Fibroblast of mammary gland (primary cell): ENCODE data around the gene CYB5R2.

Experiments
- DNase-seq: peaks from one replicate; pipeline ENCODE4 v3.0.0-alpha.2; 2010; ENCODE audit warnings: low read depth
- H3K4me3 ChIP-seq: 2 replicates; pipeline ENCODE4 v1.5.1; 2011; ENCODE audit warnings: low read depth, mild to moderate bottlenecking, low read length, moderate library complexity; ENCODE audit not compliant: control insufficient read depth
- TF ChIP-seq, protein P1 (sequence below): conservative IDR thresholded peaks from 2 replicates; pipeline ENCODE4 v1.5.1; 2011; ENCODE audit warnings: low read depth, low read length, inconsistent platforms; ENCODE audit not compliant: control insufficient read depth, insufficient read depth

Gene CYB5R2

DNA sequence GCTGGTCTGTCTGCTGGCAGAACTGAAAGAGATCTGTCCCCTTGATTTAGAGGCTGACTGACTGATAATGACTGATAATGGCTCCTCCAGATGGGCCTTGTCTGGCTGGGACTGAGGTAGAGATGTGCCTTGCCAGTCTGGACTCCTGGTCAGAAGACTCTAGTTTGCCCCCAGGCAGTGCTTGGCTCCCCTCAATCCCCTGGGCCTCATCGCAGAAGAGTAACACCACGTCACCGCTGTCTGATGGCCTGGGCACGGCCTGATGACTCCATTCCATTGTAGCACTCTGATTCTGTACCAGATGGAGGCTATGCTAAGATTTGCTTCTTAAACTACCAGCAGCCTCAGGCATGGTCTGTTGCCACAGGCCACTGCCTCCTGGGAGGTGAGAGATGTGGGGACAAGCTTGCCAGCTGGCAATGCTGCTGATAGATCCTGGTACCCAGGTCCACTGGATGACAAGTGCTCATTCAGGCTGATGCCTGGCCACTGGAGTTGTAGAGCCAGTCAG, 19.1 kb downstream of the CYB5R2 start:
- no peak overlapping the region for H3K4me3 ChIP-seq
- no peak for DNase-seq
- TF ChIP-seq, protein P1, sequence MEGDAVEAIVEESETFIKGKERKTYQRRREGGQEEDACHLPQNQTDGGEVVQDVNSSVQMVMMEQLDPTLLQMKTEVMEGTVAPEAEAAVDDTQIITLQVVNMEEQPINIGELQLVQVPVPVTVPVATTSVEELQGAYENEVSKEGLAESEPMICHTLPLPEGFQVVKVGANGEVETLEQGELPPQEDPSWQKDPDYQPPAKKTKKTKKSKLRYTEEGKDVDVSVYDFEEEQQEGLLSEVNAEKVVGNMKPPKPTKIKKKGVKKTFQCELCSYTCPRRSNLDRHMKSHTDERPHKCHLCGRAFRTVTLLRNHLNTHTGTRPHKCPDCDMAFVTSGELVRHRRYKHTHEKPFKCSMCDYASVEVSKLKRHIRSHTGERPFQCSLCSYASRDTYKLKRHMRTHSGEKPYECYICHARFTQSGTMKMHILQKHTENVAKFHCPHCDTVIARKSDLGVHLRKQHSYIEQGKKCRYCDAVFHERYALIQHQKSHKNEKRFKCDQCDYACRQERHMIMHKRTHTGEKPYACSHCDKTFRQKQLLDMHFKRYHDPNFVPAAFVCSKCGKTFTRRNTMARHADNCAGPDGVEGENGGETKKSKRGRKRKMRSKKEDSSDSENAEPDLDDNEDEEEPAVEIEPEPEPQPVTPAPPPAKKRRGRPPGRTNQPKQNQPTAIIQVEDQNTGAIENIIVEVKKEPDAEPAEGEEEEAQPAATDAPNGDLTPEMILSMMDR: no peak

DNA sequence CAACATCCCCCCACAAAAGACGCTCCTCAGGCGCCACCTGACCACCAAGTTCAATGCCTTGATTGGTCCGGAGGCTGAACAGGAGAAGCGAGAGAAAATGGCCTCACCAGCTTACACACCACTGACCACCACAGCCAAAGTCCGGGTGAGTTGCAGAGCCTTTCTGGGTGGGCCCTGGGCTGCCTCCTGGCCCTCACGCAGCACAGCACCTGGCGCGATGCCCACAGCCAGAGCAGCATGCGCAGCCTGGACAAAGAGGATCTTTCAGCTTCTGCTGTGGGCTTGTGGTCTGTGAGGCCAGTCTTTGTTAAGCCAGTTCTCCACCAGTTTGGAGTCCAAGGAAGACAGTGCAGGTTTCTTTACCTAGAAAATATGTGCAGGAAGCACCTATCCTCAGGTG, 21.6 kb downstream of the CYB5R2 start:
- no peak for DNase-seq
- TF ChIP-seq, protein P1: no peak
- H3K4me3 ChIP-seq: no peak overlapping the region

DNA sequence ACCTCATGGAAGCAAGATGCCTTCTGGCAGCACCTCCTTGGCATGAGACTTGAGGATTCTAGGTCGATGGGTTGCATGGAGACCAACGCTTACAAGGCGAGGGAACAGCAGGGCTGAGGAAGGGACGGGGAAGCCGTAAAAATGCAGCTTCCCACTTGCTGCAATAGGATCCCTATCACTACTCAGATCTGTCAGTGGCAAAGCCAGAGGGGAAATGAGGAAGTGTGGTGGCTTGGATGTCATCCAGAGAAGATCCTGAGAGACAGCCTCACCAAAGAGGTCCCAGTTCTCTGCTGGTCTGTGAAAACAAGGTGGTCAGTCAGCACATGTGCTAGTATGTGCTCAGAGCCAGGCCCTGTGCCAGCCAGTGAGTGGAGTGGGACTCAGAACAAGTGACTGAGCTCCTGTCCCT, 22.2 kb downstream of the CYB5R2 start:
- H3K4me3 ChIP-seq: no peak overlapping the region
- TF ChIP-seq, protein P1: no peak
- DNase-seq: peak; percentile 28

DNA sequence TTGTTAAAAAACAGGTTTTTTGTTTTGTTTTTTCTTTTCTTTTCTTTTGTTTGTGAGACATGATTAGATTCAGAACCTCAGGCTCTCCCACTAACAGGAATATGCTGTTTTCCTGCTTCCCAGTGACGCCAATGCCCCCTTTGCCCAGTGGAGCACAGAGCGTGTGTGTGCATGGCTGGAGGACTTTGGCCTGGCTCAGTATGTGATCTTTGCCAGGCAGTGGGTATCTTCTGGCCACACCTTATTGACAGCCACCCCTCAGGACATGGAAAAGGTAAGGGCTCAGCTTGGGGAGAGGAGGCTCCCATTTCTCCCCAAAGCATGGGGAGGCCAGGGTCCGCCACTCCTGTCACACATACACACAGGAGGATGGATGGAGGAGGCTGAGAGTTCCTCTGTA, 25.0 kb downstream of the CYB5R2 start:
- no peak overlapping the region for H3K4me3 ChIP-seq
- no peak for DNase-seq
- TF ChIP-seq, protein P1: no peak

DNA sequence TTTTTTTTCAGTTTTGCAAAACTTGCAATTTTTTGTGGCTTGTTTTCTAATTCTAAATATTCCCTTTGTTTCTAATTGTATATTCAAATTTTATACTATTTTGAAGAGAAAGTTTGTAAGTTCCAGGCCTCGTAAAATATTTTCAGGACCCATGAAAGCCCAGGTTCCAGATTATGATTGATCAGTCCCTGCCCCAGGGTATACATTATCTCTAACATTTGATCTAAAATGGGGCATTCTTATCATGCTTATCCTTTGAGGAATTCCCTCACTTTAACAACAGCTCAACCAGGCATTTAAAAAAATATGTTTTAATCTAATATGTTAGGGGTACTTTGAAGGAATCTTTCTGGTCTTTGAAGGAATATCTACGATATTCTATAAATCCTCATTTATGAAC, 26.4 kb downstream of the CYB5R2 start:
- no peak for DNase-seq
- TF ChIP-seq, protein P1: no peak
- H3K4me3 ChIP-seq: no peak overlapping the region

DNA sequence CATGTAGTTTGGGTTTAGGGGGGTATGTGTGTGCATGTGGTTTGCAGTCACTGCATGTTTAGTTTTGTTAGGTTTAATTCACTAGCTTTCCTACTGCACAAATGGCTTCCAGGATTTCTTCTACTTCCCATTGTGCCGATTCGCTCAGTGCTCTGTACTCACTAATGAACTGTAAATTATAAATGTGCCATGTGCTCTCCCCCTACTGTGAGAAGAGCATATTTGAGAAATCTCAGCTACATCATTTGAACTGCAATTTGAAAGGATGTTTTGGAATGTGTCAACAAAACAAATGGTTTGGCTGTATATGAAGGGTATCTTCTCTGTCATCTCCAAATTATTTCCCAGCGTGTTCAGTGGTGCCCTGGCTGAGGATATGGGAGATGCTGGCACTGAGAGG, 28.1 kb downstream of the CYB5R2 start:
- TF ChIP-seq, protein P1: no peak
- no peak for DNase-seq
- H3K4me3 ChIP-seq: no peak overlapping the region

DNA sequence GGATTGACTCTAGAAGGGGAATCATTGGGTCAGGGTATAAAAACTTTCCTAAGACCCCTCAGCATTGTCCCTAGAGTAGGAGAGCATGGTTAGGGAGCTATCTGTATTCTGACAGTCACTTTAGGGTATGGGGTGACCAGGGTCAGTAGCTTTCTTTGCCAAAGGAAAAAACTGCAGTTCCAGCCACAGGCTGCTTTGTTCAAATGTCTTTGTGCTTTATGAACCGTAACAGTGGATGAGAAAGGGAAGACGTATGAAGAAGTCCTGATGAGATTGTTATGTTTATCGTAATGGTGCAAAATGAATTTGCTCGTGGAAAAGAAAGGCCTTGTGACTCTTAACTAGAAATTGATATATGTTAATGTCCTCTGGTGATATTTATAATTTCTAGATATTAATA, 30.0 kb downstream of the CYB5R2 start:
- no peak for DNase-seq
- TF ChIP-seq, protein P1: no peak

More for the DNA sequence above, 30.0 kb downstream of the CYB5R2 start:
- H3K4me3 ChIP-seq: no peak overlapping the region
